Skin of body (tissue), 2 donors: ENCODE data around the gene FSTL4. TPM values are rescaled to one million over a fixed set of nuclear protein-coding genes. Genes with fewer than 3 reads are reported as not detected.

Experiments
- DNase-seq: peaks from one replicate; lab custom pipeline; 2025; lab: John Stamatoyannopoulos, UW
- total RNA-seq: library from RNA; depleted of rRNA; stranded (reverse); fragments of >200 nt; gene quantifications from one replicate; pipeline ENCODE4 v1.2.3, GENCODE V29; 2014

Gene FSTL4
- total RNA-seq, 1 donor from 2014 or later, result 0.69 TPM

GRCh38 chr5:133430095-133430494, 182.2 kb downstream of the FSTL4 start:
- no peak for DNase-seq

- DNase-seq, result no peak
Measured at GRCh38 chr5:133429046-133429445, 183.3 kb downstream of the FSTL4 start.

GRCh38 chr5:133428072-133428660, 184.2 kb downstream of the FSTL4 start:
- DNase-seq, result no peak

GRCh38 chr5:133427121-133427777, 185.1 kb downstream of the FSTL4 start:
- no peak for DNase-seq

GRCh38 chr5:133426264-133426663, 186.1 kb downstream of the FSTL4 start:
- DNase-seq, result no peak

- DNase-seq, result no peak
Measured at GRCh38 chr5:133425764-133426163, 186.6 kb downstream of the FSTL4 start.

GRCh38 chr5:133425222-133425621, 187.1 kb downstream of the FSTL4 start:
- no peak for DNase-seq

GRCh38 chr5:133423618-133424282, 188.6 kb downstream of the FSTL4 start:
- DNase-seq, result no peak

GRCh38 chr5:133423011-133423617, 189.2 kb downstream of the FSTL4 start:
- no peak for DNase-seq

GRCh38 chr5:133421806-133422205, 190.5 kb downstream of the FSTL4 start:
- DNase-seq, result no peak

- DNase-seq, result no peak
Measured at GRCh38 chr5:133421394-133421793, 190.9 kb downstream of the FSTL4 start.

- DNase-seq, result no peak
Measured at GRCh38 chr5:133420440-133421301, 191.7 kb downstream of the FSTL4 start.

GRCh38 chr5:133415906-133416305, 196.4 kb downstream of the FSTL4 start:
- DNase-seq, result no peak

GRCh38 chr5:133415506-133415905, 196.8 kb downstream of the FSTL4 start:
- no peak for DNase-seq

GRCh38 chr5:133412661-133413060, 199.7 kb downstream of the FSTL4 start:
- no peak for DNase-seq

GRCh38 chr5:133410335-133410828, 202.0 kb downstream of the FSTL4 start:
- no peak for DNase-seq

- no peak for DNase-seq
Measured at GRCh38 chr5:133409210-133409674, 203.1 kb downstream of the FSTL4 start.

- DNase-seq, result no peak
Measured at GRCh38 chr5:133408322-133408721, 204.0 kb downstream of the FSTL4 start.

GRCh38 chr5:133406977-133407632, 205.2 kb downstream of the FSTL4 start:
- no peak for DNase-seq

GRCh38 chr5:133406208-133406976, 205.9 kb downstream of the FSTL4 start:
- no peak for DNase-seq
